HG02943 (cell line): Measurements from ENCODE around the gene IFNGR2.
A peak's percentile ranks its signal among the peaks of the same experiment; 100 is the strongest.
"Not testable (repeated sequence)": the region's sequence is repeated elsewhere in the genome, so short reads cannot be mapped to it uniquely, and the experiment has no call there.

ENCODE experiments used
- ATAC-seq: cut with Tn5 transposase; IDR thresholded peaks from one replicate; pipeline ENCODE4 v1.9.1; 2021; ENCODE audit warnings: mild to moderate bottlenecking, low read depth, moderate library complexity; ENCODE audit not compliant: unreplicated experiment

IFNGR2 gene

DNA sequence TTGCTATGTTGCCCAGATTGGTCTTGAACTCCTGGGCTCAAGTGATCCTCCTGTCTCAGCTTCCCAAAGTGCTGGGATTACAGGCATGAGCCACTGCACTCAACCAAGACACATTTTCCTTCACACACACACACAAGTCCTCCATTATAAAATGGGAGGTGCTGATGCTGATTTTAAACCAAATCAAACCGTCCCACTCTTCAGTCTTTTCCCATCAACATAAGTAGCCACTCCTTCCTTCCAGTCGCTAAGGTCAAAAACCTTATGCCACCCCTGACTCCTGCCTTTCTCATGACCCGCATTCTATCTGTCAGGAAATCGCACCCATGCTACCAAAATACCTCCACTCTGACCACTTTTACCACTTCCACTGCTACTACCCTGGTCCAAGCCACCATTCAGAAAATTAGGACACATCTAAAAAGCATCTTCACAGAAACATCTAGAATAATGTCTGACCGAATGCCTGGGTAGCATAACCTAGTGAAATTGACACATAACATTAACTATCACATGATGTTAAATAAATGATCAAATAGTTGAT is 28.0 kb upstream of the IFNGR2 start:
- no peak for ATAC-seq

GRCh38 chr21:33377221-33377920 is 25.8 kb upstream of the IFNGR2 start:
- ATAC-seq, result no peak

- no peak for ATAC-seq
Observed at GRCh38 chr21:33378081-33378480, 25.1 kb upstream of the IFNGR2 start.

DNA sequence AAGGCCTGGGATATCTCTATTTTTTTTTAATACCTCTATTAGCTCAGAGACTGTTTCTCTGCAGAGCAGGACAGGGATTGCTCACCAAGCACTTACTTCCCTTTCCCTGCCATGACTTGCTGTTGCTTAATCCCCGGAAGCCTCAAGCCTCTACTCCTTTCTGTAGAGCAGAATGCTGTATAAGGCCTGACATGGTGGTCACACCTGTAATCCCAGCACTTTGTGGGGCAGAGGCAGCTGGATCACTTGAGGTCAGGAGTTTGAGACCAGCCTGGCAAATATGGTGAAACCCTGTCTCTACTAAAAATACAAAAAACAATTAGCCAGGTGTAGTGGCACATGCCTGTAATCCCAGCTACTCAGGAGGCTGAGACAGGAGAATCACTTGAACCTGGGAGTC is 23.3 kb upstream of the IFNGR2 start:
- not testable (repeated sequence) for ATAC-seq

- ATAC-seq, result peak; percentile 43
Observed at GRCh38 chr21:33380483-33380998, 22.7 kb upstream of the IFNGR2 start.

DNA sequence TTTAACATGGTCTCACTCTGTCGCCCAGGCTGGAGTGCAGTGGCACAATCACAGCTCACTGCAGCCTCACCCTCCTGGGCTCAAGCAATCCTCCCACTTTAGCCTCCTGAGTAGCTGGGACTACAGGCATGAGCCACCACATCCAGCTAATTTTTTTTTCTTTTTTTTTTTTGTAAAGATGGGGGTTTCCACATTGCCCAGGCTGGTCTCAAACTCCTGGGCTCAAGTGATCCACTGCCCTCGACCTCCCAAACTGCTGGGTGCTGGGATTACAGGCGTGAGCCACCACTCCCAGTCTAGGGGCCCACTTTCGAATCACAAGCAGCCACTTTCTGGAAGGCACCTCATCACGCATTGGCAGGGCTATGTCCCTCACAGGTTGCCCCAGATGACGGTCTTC is 21.8 kb upstream of the IFNGR2 start:
- not testable (repeated sequence) for ATAC-seq

DNA sequence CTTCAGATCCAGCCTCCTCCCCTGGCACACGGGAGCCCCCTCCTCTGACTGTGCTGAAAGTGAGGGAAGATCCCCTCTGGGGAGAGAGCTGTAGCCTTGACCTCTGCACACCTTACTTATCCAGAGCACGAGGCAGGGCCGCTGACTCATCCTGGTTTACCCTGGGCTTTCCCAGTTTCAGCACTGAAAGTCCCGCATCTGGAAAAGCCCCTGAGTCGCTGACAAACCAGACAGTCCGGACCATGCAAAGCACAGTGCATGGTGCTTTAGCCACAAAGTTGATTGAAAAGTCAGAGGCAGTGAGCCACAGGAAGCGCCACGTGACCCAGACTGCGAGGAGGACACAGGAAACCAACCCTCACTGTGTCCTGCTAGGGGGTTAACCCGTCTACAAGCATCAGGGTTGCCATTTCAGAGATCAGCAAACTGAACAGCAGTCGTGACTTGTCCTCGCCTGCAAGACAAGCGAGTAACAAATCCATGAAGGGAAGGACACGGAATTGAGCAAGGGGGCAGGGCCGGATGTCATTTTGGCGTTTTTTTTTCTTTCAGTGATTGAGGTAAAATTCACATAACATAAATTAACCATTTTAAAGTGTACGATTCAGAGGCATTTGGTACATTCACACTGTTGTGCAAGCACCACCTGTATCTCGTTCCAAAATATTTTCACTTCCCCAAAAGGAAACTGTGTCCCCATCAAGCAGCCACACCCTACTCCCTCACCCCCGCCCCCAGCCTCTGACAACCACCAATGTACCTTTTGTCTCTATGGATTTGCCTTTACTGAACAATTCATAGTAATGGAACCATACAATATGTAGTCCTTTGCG is 19.9 kb upstream of the IFNGR2 start:
- ATAC-seq, result peak; percentile 80

DNA sequence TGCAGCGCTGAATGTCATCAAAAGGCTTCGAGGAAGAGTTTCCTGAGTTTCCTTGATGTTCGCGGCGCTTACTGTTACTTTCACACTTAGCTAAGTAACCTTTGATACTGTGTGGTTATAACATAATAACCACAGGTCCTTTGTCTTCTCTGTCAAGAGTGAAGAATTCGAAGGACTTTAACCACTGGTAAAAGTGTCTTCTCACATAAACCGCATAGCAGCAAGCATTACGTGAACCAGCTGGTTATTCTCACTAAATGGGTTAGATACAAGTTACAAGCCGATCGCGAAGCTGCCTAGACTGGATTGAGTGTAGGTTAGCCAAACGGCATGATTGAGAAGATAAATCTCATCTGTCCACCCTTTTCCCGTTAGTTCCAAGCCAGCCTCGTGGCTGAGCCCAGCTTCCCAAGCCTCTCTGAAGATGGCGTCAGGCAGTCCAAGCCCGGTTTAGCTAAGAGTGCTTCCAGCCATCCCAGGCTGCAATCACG is 18.3 kb upstream of the IFNGR2 start:
- no peak for ATAC-seq

DNA sequence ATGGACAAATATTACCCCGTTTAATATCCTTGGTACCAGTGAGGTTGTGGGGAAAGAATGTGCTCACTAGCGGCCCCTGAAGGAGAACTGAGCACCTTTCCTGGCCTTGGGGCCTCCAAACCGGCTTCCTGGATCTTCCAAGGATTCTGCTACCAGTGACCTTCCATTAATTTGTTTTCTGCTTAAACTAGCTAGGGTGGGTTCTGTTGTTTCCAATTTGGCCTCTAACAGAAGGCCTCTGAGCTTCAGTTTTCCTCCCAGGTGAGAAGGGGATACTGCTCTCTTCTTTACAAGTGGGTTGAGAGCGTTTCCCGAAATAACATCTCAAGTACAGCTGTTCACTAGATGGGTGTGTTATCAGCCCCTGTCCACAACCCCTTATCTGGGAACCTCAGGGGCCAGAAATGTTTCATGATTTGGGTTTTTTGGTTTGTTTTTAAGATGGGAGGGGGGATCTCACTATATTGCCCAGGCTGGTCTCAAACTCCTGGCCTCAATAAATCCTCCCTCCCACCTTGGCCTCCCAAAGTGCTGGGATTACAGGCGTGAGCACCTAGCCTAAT is 16.9 kb upstream of the IFNGR2 start:
- ATAC-seq, result no peak

DNA sequence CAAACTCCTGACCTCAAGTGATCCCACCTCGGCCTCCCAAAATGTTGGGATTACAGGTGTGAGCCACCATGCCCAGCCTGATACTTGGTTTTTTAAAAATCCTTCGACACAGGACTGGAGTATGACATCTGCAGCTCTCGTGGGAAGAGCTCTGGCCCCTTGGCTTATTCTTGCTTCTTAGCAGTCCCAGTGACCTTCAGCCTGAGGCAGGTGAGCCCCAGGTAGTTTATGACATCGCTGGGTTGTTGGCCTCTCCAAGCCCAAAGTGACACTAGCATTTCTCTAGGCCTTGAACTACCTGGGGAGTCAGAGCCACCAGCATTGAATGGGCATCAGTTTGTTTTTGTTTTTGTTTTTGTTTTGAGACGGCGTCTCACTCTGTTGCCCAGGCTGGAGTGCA is 15.9 kb upstream of the IFNGR2 start:
- no peak for ATAC-seq

- no peak for ATAC-seq
Observed at GRCh38 chr21:33388188-33388587, 15.0 kb upstream of the IFNGR2 start.

DNA sequence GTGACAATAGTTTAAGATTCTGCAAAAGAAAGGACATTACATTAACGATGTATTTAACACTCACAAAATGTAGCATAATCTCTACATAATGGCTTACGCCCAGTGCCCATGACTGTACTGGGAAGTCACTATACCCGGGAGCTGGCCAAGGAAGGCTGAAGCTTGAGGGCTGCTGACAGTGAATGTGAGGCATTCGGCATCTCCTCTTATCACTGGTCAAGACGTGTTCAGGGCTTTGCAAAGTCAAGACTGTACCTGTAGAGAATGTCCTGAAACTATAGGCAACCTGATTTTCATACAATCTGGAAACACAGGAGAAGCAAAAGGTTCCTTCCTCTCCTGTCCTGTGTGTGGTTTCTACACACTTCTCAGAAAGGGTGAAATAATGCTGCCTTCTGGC is 12.7 kb upstream of the IFNGR2 start:
- no peak for ATAC-seq

GRCh38 chr21:33391656-33392055 is 11.6 kb upstream of the IFNGR2 start:
- no peak for ATAC-seq

DNA sequence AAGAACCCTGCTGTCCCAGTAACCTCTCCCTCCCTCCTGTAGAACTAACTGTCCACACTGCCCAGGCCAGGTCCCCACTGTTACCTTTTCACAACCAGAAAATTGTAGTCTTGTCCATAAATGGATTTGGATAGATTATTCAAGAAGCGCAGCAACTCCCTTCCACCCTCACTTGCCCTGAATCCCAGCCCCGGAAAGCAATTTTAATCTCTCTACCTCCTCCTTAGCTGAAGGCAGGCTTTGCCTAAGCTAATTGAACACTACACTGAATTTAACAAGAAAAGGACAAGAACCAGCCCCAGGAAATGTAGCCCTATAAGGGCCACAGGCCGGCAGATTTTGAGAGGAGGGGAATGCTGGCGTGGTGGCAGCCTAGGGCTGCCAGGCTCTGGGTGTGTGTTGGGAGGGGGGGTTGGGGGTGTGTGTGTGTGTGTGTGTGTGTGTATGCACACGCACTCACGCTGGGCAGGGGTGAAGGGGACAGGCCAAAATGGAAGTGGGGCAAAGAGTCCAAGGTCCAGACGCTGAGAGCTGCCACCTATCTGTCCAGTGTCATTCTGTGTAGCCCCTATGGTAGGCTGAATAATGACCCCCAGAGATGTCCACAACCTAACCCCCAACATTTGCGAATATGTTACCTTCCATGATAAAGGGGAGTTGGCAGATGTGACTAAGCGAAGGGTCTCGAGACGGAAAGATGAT is 10.8 kb upstream of the IFNGR2 start:
- no peak for ATAC-seq

DNA sequence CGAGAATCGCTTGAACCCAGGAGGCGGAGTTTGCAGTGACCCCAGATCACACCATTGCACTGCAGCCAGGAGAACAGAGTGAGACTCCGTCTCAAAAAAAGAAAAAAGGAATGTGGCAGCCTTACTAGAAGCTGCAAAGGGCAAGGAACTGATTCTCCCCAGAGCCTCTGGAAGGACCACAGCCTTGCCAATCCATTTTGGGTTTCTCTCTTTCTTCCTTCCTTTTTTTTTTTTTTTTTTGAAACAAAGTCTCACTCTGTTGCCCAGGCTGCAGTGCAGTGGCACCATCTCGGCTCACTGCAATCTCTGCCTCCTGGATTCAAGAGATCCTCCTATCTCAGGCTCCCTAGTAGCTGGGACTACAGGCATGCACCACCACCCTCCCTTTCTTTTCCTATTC is 9.9 kb upstream of the IFNGR2 start:
- no peak for ATAC-seq

DNA sequence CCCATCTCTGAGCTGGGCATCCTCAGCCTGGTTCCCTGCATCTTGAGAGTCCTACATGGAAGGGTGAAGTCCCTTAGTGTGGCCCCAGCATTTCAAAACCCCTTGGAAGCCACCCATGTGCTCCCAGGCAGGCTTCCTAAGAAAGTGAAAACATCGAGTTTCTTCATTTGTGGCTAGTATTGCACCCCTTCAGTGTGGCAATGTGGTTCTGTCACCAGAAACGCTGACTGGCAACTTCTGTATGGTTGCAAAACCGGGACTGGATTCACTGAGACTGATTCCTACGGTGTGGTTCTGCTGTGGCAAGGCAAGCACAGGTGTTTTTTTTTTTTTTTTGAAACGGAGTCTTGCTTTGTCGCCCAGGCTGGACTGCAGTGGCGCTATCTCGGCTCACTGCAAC is 9.0 kb upstream of the IFNGR2 start:
- ATAC-seq, result no peak

DNA sequence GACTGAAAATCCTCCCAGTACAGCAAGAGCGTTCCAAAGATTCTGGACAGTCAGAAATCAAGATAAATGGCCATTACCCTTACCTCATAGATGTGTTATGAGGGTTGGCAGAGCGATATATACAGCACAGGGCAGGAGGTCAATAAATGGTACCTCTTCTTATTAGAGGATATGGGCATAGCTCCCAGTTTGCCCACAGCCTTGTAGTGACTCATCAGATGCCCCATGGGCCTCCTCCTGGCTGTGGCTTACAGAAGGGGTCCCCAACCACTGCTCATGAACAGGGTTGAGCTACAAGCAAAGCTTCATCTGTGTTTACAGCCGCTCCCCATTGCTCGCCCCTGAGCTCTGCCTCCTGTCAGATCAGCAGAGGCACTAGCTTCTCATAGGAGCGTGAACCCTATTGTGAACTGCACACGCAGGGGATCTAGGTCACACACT is 7.3 kb upstream of the IFNGR2 start:
- ATAC-seq, result no peak

DNA sequence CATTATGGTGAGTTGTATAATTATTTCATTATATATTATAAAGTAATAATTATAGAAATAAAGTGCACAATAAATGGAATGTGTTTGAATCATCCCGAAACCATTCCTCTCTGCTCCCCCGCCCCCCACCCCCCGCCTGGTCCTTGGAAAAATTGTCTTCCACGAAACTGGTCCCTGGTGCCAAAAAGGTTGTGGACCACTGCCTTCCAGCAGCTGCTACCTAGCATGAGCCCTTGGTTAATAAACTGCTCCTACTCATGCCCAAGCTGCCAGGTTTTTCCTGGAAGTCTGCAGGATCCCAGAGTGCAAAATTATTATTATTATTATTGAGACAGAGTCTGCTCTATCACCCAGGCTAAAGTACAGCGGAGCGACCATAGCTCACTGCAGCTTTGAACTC is 6.8 kb upstream of the IFNGR2 start:
- ATAC-seq, result no peak

DNA sequence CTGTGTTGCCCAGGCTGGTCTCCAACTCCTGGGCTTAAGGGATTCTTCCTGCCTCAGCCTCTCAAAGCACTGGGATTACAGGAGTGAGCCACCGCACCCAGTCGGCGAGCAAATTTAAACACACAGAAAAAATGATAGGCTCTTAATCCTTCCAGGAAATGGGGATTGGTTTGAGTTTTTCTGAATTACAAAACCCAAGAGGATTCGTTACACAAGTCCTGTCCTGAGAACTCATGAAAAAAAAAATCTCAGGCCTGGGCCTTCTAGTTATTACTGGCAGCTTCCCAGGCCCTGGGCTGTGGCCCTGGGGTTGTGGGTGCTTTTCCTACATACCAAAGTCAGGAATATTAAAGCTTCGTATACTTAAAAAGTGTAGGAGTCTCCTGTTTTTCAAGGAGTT is 6.3 kb upstream of the IFNGR2 start:
- no peak for ATAC-seq

- no peak for ATAC-seq
Observed at GRCh38 chr21:33397717-33398116, 5.5 kb upstream of the IFNGR2 start.
